TTC549 (cell line): Measurements from ENCODE around the gene NLRC3.

Source experiments
- FAIRE-seq: peaks from 2 replicates; lab custom pipeline; 2012; peaks lifted over from hg19 to GRCh38; lab: Jason Lieb, UNC

Gene NLRC3

GRCh38 chr16:3596101-3596861, 19.1 kb upstream of the NLRC3 start:
- no peak for FAIRE-seq

GRCh38 chr16:3595521-3596021, 18.4 kb upstream of the NLRC3 start:
- no peak for FAIRE-seq

- no peak for FAIRE-seq
These were observed 17.9 kb upstream of the NLRC3 start for GRCh38 chr16:3595110-3595486.

- no peak for FAIRE-seq
These were observed 17.3 kb upstream of the NLRC3 start for GRCh38 chr16:3594316-3595109.

GRCh38 chr16:3592559-3592958, 15.4 kb upstream of the NLRC3 start:
- no peak for FAIRE-seq

GRCh38 chr16:3591991-3592390, 14.8 kb upstream of the NLRC3 start:
- no peak for FAIRE-seq

- no peak for FAIRE-seq
These were observed 14.2 kb upstream of the NLRC3 start for GRCh38 chr16:3591436-3591803.

GRCh38 chr16:3590736-3591435, 13.7 kb upstream of the NLRC3 start:
- no peak for FAIRE-seq

- no peak for FAIRE-seq
These were observed 12.9 kb upstream of the NLRC3 start for GRCh38 chr16:3589991-3590701.

- no peak for FAIRE-seq
These were observed 12.3 kb upstream of the NLRC3 start for GRCh38 chr16:3589441-3589921.

- FAIRE-seq, result no peak
These were observed 11.8 kb upstream of the NLRC3 start for GRCh38 chr16:3589001-3589400.

GRCh38 chr16:3587547-3588110, 10.4 kb upstream of the NLRC3 start:
- FAIRE-seq, result no peak

- FAIRE-seq, result no peak
These were observed 7.2 kb upstream of the NLRC3 start for GRCh38 chr16:3584412-3584811.

GRCh38 chr16:3583303-3584038, 6.3 kb upstream of the NLRC3 start:
- no peak for FAIRE-seq

- FAIRE-seq, result no peak
These were observed 5.3 kb upstream of the NLRC3 start for GRCh38 chr16:3582276-3583165.

- no peak for FAIRE-seq
These were observed 4.2 kb upstream of the NLRC3 start for GRCh38 chr16:3581392-3581791.

- no peak for FAIRE-seq
These were observed 3.5 kb upstream of the NLRC3 start for GRCh38 chr16:3580686-3581085.

- FAIRE-seq, result no peak
These were observed 3.0 kb upstream of the NLRC3 start for GRCh38 chr16:3580251-3580651.

- FAIRE-seq, result no peak
These were observed 2.6 kb upstream of the NLRC3 start for GRCh38 chr16:3579776-3580175.
